ENCODE measurements around the gene ATP8B2. TPM values are rescaled to one million over a fixed set of nuclear protein-coding genes. Genes with fewer than 3 reads are reported as not detected.
"Not testable (repeated sequence)": the region's sequence is repeated elsewhere in the genome, so short reads cannot be mapped to it uniquely, and the experiment has no call there.

The ATP8B2 gene, protein sequence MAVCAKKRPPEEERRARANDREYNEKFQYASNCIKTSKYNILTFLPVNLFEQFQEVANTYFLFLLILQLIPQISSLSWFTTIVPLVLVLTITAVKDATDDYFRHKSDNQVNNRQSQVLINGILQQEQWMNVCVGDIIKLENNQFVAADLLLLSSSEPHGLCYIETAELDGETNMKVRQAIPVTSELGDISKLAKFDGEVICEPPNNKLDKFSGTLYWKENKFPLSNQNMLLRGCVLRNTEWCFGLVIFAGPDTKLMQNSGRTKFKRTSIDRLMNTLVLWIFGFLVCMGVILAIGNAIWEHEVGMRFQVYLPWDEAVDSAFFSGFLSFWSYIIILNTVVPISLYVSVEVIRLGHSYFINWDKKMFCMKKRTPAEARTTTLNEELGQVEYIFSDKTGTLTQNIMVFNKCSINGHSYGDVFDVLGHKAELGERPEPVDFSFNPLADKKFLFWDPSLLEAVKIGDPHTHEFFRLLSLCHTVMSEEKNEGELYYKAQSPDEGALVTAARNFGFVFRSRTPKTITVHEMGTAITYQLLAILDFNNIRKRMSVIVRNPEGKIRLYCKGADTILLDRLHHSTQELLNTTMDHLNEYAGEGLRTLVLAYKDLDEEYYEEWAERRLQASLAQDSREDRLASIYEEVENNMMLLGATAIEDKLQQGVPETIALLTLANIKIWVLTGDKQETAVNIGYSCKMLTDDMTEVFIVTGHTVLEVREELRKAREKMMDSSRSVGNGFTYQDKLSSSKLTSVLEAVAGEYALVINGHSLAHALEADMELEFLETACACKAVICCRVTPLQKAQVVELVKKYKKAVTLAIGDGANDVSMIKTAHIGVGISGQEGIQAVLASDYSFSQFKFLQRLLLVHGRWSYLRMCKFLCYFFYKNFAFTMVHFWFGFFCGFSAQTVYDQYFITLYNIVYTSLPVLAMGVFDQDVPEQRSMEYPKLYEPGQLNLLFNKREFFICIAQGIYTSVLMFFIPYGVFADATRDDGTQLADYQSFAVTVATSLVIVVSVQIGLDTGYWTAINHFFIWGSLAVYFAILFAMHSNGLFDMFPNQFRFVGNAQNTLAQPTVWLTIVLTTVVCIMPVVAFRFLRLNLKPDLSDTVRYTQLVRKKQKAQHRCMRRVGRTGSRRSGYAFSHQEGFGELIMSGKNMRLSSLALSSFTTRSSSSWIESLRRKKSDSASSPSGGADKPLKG
- total RNA-seq (2014; rRNA removed; shearing (Covaris generic)): 1.1 and 1.9 TPM in 2 replicates

DNA sequence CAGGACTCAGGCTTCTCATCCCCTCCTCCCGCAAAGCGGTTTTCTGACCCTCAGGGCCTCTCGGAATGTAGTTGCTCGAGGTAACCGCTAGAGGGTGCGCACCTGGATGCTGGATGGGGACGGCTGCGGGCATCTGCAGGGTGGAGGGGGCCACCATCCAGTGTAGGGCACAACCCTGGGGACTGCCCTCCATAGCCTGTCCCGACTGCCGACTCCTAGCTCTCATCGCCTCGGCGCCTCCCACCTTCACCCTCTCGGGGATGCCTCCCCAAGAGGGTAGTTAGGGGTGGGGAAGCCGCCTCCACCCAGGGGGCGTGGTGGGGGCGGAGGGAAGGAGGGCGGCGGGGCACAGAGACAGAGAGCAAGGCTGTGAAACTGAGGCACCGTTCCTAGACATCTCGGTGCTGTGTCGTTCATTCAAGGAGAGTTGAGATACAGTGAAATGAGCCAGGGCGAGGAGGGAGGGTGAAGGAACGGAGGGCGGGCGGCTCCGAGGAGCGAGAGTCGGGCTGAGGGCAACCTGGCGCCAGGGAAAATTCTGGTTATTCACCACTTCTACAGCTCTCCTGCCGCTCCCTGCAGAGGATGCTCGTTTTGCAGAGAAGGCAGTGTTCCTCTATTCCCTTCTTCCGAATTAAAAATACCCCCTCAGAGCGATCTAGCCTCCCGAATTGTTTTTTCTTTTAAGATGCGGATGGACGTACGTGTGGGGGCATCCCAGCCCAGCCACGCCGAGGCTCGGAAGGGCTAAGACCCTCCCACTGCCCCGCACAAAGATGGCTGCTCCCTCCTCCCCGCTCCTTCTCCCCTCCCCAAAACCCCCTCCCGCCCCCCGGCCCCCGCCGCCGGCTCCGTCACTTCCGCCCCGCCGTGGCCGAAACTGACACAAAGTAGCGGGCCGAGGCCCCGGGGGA, at the start of gene ATP8B2:
TSS of gene ATP8B2 (plus strand) at position 857 of the 914 bp plus-strand sequence. CDS start 2,617 bp downstream, outside the sequence.
- peak; percentile 64 for DNase-seq (ENCODE audit: low spot score)

DNA sequence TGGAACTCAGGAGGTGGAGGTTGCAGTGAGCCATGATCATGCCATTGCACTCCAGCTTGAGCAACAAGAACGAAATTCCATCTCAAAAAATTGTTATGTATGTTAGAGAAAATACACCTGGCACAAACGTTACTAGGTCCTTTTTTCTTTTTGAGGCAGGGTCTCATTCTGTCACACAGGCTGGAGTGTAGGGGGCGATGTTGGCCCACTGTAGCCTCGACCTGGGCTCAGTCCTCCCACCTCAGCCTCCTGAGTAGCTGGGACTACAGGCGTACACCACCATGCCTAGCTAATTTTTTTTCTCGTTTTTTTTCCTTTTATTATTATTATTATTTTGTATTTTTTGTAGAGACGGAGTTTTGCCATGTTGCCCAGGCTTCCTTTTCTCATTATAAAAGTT, 48.5 kb upstream of the ATP8B2 start:
- no peak for DNase-seq (ENCODE audit: low spot score)

DNA sequence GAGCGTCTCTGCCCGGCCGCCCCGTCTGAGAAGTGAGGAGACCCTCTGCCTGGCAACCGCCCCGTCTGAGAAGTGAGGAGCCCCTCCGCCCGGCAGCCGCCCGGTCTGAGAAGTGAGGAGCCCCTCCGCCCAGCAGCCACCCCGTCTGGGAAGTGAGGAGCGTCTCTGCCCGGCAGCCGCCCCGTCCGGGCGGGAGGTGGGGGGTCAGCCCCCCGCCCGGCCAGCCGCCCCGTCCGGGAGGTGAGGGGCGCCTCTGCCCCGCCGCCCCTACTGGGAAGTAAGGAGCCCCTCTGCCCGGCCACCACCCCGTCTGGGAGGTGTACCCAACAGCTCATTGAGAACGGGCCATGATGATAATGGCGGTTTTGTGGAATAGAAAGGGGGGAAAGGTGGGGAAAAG, 37.7 kb upstream of the ATP8B2 start:
- not testable (repeated sequence) for DNase-seq (ENCODE audit: low spot score)

DNA sequence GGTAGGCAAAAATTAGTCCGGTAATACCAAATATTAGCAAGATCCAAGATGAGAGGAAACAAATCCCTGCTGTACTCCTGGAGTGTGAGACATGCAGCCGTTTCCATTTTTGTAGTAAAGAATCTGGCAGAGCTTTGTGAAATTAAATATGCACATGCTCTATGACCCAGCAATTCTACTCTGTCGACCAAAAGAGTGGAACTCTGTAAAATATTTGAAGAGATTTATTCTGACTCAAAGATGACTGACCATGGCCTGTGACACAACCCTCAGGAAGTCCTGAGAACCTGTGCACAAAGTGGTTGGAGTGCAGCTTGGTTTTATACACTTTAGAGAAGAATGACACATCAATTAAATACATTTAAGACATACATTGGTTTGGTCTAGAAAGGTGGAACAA, 36.7 kb upstream of the ATP8B2 start:
- DNase-seq (ENCODE audit: low spot score): no peak

DNA sequence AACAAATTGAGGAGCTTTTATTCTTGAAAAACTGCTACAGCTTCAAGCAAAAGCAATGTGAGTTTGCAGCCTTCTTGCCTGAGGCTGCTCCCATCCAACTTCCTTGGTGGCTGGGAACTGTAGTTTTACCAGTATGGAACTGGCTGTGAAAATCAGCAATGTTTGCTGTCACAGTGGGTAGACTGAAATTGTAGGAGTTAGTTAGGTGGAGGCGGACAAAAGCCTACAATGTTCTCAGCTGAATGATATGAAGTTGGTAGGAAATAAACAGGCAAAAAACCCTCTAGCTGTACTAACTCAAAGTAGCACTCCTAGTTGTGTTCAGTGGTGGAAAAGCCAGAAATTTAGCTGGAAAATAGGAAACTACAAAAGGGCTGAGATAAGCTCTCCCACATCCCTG, 34.4 kb upstream of the ATP8B2 start:
- no peak for DNase-seq (ENCODE audit: low spot score)

DNA sequence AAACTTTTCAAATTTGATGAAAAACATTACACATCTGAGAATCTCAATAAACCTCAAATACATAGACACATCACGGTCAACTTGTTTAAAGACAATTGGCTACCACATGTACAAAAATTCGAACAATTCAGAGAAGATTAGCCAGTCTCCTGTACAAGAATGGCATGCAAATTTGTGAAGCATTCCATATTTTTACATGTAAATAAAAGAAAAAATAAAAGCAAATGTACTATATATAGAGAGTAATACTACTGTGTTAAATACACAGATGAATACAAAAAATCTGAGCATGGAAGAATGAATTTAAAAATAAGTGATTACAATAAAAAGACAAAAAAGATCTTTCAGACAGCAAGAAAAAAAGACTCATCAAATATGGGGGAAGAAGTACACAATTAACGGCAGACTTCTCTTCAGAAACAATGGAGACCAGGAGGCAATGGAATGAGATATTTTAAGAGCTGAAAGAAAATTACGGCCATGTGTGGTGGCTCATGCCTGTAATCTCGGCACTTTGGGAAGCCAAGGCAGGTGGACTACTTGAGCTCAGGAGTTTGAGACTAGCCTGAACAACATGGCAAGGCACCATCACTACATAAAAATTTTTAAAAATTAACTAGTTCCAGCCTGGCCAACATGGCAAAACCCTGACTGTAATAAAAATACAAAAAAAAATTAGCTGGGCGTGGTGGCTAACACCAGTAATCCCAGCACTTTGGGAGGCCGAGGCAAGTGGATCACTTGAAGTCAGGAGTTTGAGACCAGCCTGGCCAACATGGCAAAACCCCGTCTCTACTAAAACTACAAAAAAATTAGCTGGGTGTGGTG, 29.7 kb upstream of the ATP8B2 start:
- no peak for DNase-seq (ENCODE audit: low spot score)

DNA sequence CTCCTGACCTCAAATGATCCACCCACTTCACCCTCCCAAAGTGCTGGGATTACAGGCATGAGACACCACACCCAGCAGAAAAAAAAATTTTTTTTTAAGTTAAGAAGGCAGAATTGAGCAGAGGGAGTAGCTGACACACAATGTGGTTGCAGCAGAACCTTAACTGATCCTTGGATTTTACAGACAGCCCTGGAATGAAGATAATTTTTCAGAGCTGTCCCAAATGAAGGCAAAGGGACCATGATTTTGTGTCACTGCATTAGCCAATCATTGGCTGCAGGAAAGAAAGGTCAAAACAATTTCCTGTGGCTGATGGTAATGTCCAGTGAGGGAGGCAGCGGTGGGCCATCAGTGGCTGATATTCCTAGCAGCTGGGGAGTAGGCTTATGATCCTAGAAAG, 23.7 kb upstream of the ATP8B2 start:
- DNase-seq (ENCODE audit: low spot score): no peak

DNA sequence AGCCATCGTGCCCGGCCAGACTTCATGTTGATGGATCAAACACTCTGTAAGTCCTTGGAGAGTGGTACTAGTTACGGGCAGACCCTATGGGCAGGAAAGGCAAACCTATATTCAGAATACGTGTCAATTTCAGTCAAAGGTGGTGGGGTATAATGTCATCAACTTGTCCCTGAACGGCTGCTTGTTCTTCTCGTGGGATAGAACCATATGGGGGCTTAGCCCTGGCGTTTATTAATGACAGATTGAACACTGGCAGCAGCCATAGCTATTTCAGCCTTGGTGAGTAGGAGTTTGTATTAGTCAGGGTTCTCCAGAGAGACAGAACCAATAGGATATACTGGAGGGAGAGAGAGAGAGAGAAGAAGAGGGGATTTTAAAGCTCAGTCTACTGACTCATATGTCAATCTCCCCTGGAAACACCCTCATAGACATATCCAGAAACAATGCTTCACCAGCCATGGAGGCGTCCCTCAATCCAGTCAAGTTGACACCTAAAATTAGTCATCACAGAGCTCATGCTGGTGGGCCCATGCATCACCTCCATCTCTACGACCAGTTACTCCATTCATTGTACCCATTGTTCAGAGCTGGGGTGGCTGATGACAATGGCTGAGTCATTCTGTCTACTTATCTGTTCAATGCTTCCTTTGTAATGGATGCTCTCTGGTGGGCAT, 20.5 kb upstream of the ATP8B2 start:
- no peak for DNase-seq (ENCODE audit: low spot score)

DNA sequence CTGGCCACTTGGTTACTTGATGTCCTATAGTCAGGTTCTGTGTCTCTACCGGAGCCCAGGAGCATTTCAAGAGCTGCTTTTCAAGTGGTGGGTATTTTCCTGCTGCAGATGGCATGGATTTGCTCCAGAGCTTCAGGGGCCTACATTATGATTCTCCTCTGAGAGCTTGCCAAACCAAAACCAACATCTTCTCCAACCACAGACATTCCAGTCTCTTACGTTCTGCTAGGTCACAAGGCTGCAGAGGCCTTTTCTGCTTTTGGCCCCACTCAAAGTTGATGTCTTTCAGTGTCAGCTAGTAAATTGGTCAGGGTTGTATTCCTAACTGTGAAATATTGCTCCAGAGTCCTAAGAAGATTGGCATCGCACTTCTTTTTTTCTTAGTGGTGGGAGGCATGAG, 19.2 kb upstream of the ATP8B2 start:
- no peak for DNase-seq (ENCODE audit: low spot score)

DNA sequence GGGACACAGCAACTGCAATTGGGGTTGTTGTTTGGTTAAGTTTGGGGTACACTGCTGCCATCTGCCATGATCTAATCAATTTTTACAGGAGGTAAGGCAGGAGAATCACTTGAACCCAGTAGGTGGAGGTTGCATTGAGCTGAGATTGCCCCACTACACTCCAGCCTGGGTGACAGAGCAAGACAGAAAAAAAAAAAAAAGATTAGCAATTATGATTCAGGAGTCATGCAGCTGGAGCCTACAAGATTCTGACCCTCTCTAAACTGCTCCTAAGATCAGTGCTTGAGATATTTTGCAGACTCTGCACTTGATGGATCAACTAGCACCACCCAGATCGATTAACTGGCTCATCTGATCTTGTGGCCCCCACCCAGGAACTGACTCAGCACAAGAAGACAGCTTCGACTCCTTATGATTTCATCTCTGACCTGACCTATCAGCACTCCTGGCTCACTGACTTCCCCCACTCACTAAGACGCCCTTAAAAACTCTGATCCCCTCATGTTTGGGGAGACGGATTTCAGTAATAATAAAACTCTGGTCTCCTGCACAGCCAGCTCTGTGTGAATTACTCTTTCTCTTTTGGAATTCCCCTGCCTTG, 17.6 kb upstream of the ATP8B2 start:
- not testable (repeated sequence) for DNase-seq (ENCODE audit: low spot score)

DNA sequence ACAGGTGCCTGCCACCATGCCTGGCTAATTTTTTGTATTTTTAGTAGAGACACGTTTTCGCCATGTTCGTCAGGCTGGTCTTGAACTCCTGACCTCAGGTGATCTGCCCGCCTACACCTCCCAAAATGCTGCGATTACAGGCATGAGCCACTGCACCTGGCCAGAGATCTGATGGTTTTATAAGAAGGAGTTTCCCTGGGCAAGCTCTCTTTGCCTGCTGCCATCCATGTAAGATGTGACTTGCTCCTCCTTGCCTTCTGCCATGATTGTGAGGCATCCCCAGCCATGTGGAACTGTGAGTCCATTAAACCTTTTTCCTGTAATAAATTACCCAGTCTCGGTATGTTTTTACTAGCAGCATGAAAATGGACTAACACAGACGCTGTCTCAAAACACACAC, 16.2 kb upstream of the ATP8B2 start:
- DNase-seq (ENCODE audit: low spot score): not testable (repeated sequence)

DNA sequence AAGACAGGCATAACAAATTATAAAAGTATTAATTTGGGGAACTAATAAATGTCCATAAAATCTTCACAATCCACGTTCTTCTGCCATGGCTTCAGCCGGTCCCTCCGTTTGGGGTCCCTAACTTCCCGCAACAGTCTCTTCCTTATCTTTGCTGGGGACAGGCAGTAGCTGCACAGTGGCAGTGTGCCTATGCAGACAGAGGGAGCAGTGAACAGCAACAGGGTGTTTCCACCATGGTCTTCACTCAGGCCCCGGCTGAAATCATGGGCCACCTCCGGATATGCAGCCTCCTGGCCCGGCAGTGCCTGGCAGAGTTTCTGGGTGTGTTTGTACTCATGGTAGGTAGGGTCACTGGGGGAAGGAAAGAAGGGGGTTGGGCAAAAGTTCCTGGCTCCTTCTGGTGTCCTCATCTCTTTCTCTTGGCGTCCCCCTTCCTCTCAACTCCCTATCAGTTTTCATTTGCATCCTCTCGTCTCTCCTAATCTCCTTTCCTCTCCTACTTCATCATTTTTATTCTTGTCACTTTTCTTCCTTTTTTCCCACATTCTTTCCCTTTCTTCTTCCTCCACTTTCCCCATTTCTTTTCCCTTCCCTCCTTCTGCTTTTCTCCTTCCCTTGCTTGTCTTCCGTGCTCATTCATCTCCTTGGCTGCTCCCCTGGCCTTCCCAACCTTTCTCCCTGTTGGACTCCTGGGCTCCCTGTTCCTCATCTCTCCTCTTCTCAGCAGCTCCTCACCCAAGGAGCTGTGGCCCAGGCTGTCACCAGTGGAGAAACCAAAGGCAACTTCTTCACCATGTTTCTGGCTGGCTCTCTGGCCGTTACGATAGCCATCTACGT, 12.9 kb upstream of the ATP8B2 start:
- DNase-seq (ENCODE audit: low spot score): not testable (repeated sequence)

DNA sequence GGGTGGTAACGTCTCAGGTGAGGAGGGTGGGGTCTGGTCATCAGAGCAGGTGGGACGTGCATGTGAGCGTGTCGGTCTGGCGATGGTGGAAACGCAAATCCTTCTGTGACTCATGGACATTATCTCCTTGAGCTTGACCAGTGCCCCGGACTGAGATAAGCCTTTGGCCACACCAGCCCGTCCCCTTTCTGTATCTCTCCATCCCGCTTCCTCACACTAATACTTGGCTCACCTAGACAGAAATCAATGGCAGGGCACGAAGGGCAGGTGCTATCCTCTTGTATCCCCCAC, 12.3 kb upstream of the ATP8B2 start:
- DNase-seq (ENCODE audit: low spot score): no peak

DNA sequence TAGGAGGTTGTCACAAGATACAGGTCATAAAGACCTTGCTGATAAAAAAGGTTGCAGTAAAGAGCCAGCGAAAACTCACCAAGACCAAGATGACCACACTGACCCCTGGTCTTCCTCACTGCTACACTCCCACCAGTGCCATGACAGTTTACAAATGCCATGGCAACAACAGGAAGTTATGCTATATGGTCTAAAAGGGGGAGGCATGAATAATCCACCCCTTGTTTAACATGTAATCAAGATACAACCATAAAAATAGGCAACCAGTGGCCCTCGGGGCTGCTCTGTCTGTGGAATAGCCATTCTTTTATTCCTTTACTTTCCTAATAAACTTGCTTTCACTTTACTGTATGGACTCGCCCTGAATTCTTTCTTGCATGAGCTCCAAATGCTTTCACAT, 11.1 kb upstream of the ATP8B2 start:
- not testable (repeated sequence) for DNase-seq (ENCODE audit: low spot score)

DNA sequence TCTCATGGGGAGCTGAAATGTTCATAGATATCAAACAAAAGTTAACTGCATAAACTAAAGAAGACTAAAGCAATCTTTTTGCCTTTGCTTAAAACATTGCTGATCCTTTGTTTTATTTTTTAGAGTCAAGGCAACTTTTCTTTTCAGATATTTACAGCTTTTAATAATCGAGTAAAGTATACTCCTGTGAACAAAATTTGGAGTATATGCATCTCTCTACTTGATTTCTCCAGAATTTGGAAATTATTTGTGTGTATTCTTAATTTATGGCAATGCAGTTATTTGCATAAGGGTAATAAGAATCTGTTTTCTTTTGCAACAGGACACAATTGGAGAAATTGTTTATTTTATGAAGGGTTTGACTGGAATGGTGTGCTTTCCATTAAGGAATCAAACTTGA, 8.6 kb upstream of the ATP8B2 start:
- no peak for DNase-seq (ENCODE audit: low spot score)

DNA sequence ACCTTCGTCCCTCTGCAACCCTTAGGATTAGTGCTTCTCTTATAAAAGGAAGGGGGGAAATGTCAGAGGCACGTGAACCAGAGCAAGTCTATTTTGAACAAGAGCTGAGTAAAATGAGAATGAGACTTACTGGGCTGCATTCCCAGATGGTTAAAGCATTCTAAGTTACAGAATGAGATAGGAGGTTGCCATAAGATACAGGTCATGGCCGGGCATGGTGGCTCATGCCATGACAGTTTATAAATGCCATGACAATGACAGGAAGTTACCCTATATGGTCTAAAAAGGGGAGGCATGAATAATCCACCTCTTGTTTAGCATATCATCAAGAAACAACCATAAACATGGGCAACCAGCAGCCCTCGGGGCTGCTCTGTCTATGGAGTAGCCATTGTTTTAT, 6.9 kb upstream of the ATP8B2 start:
- no peak for DNase-seq (ENCODE audit: low spot score)

DNA sequence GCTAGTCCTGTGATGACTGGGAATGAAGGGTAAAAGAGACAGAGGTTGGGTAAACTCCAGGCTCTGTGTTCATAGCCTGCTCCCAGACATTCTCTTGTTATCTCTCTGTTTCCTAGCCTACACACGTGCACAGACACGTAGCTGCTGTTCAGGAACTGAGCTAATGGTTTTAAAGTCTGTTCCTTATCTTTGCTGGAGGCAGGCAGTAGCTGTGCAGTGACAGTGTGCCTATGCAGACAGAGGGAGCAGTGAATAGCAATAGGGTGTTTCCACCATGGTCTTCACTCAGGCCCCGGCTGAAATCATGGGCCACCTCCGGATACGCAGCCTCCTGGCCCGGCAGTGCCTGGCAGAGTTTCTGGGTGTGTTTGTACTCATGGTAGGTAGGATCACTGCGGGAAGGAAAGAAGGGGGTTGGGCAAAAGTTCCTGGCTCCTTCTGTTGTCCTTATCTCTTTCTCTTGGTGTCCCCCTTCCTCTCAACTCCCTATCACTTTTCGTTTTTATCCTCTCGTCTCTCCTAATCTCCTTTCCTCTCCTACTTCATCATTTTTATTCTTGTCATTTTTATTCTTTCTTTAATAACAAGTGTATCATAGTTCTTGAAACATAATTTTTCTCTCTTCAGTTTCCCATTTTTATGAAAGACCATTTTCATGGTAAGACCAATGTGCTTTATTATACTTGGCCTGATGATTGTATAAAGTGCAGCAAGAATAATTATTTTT, 4.3 kb upstream of the ATP8B2 start, which contains the start of gene AQP10:
TSS of gene AQP10 (plus strand) at position 212 of the 727 bp plus-strand sequence. CDS start at position 275, 63 bp downstream.
- no peak for DNase-seq (ENCODE audit: low spot score)

DNA sequence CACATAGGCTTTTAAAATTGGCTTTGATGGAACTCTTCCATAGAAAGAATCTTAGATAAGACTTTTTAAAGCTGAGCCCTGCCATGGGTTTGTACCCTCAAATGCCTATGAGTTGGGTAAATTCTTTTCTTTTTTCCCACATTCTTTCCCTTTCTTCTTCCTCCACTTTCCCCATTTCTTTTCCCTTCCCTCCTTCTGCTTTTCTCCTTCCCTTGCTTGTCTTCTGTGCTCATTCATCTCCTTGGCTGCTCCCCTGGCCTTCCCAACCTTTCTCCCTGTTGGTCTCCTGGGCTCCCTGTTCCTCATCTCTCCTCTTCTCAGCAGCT, 3.8 kb upstream of the ATP8B2 start:
- DNase-seq (ENCODE audit: low spot score): not testable (repeated sequence)

Data from HT-29 (cell line).